Left cardiac atrium (tissue), 4 donors: ENCODE measurements around the gene RHBDD3. TPM values are rescaled to one million over a fixed set of nuclear protein-coding genes. Genes with fewer than 3 reads are reported as not detected.
A peak's percentile ranks its signal among the peaks of the same experiment; 100 is the strongest.

Source experiments
- ATAC-seq, 2 donors: fragments of 200-7000 bp; cut with Tn5 transposase; one replicate each; pipeline ENCODE4 v1.9.1; 2020; ENCODE audit warnings: mild to moderate bottlenecking in 2 of 2, moderate library complexity in 2 of 2
- DNase-seq: peaks from one replicate; pipeline ENCODE4 v3.0.0-alpha.2; 2020
- intact Hi-C, 2 donors: fragments of 100-400 bp; cut with DNase I; formaldehyde crosslinking; loops; one replicate each; pipeline versions ENCODE4 v1.14.1 to v1.15.1; 2022 to 2023
- total RNA-seq, 2 donors: library from RNA; stranded (reverse); fragmentation: NEBNext Ultra II Directional; extraction: Animal tissue kit (Norgen Biotek cat#: 25700); gene quantifications; one replicate each; pipeline ENCODE4 v1.2.1, GENCODE V29; 2021
- donor health status: DM: no; HTN: yes; CAD: no.
- donor health status: DM: no; HTN: yes; CAD: no; lungs with severe emphysema.
- donor health status: DM: yes; HTN: yes; CAD: no.
- donor health status: Dilated cardiomyopathy.

The RHBDD3 gene
- total RNA-seq, 2 donors from 2014 or later, result 15.6 to 19.0 TPM

- intact Hi-C loops, result loop anchor here in 1 of 2 donors (5.0 kb wide), 2 partner anchors 35 to 50 kb away; no protein-coding TSS in a partner anchor
- DNase-seq (no peak), ATAC-seq (no peak)
These were observed 39.9 kb upstream of the RHBDD3 start for GRCh38 chr22:29307596-29308147.

DNA sequence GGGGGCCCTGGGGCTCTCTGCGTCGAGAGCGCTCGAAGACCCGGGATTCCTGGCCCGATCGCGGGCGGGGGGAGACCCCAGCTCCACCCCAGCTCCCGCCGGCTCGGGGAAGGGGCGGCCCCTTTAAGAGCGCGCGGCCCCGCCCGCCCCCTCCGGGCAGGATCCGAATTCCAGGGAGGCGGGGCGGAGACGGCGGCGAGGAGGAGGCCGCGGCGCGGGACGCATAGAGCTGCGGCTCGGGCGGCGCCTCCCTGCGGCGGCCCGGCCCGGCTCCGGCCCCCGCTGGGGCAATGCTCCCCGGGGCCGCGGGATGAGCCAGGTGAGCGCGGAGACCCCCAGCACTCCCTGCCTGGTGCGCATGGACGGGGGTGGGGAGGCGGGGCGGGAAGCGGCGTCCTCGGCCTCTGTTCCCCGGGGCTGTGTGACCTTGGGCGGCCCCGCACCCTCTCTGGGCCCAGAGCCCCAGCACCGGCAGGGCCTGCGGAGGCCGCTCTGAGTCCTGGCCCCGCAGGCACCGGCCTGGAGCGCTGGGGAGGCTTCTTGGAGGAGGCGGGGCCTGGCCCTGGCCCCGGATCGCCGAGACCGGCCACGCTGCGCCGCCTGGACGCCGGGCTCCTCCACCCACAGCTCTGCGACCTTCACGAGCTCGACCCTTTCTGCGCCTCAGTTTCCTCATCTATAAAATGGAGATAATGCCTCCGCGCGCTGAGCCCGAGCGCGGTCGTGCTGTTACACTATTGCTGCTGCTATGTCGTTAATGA, 39.2 kb upstream of the RHBDD3 start:
- peak; percentile 74 to 81 for ATAC-seq
- DNase-seq, result peak; percentile 90
- intact Hi-C loops, result loop anchor here in 1 of 2 donors (5.0 kb wide), 2 partner anchors 35 to 50 kb away; no protein-coding TSS in a partner anchor

- ATAC-seq (peak; percentile 72 to 77), DNase-seq (peak; percentile 91)
- intact Hi-C loops, result loop anchor here in 1 of 2 donors (5.0 kb wide), 2 partner anchors 34 to 51 kb away; no protein-coding TSS in a partner anchor
These were observed 38.5 kb upstream of the RHBDD3 start, which contains the start of gene GAS2L1 for GRCh38 chr22:29306175-29306834. Gene GAS2L1 (plus strand): TSS chr22:29306650. CDS start chr22:29308106, 1,456 bp downstream.

GRCh38 chr22:29305836-29306174, 38.0 kb upstream of the RHBDD3 start:
- DNase-seq, result no peak
- no peak for ATAC-seq
- intact Hi-C loops, result loop anchor here in 1 of 2 donors (5.0 kb wide), 2 partner anchors 34 to 51 kb away; no protein-coding TSS in a partner anchor

DNA sequence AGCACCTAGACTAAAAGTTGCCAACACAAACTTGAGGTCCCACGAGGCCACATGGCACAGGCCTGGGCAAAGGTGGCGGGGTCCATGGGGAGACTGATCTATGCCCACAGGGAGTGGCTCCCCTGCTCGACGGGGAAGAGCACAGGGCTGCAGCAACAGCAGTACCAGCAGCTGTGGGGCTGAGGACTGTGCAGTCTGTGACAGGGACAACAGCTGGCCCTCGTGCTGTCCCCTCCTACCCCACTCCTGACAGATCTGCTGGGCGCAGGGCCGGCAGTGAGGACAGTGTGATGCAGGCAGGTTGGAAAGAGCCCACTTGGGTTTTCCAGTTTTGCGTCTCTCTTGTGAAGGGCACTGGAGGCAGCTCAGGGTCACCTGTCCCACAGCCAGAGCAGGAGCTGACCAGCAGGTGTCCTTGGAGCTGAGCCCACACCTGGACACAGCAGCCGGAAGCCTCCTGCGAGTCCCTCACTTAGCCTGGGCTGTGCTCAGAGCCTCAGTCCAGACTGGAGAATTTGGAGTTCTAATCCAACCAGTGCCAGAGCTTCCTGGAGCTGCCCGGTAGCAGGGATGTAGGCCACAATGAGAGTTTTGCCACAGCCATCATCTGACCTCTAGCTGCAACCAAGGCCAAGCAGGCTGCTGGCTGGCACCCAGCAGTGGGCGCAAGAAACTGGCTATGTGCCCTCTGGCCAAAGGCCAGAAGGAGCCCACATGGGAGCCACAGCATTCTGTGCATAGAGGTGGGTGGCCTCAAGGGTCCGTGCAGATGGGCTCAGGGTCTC, 35.1 kb upstream of the RHBDD3 start:
- no peak for DNase-seq
- ATAC-seq, result no peak
- intact Hi-C loops, result no loop called here

- intact Hi-C loops, result no loop called here
- DNase-seq (no peak), ATAC-seq (no peak)
These were observed 34.6 kb upstream of the RHBDD3 start for GRCh38 chr22:29302402-29302680.

DNA sequence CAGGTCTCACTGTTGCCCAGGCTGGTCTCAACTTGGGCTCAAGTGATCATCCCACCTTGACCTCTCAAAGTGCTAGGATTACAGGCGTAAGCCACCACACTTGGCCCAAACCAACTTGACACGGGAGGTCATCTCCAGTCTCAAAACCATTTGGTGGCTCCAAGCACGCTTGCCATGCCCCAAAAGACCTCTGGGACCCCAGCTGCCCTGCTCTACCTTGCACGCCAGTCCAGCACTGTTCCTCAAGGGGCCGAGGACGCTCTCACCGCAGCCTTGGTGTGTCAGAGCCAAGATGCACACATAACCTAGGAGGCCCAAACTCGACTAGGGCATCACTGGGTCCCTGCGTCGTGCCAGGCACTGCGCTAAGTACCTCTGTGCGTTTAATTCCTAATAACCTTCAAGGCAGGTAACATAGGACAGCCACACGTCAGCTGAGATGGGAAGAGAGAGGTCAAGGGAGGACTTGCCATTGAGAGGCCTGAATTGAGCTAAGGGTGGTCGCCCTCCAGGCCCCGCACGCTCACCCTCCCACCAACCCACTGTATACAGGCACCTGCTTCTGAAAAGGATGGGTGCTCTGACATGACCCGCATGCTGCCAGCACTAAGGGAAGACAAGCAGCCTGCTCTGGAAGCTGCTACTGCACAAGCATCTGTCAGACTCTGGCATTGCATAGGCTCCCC, 34.1 kb upstream of the RHBDD3 start:
- intact Hi-C loops, result no loop called here
- DNase-seq (no peak), ATAC-seq (no peak)

DNA sequence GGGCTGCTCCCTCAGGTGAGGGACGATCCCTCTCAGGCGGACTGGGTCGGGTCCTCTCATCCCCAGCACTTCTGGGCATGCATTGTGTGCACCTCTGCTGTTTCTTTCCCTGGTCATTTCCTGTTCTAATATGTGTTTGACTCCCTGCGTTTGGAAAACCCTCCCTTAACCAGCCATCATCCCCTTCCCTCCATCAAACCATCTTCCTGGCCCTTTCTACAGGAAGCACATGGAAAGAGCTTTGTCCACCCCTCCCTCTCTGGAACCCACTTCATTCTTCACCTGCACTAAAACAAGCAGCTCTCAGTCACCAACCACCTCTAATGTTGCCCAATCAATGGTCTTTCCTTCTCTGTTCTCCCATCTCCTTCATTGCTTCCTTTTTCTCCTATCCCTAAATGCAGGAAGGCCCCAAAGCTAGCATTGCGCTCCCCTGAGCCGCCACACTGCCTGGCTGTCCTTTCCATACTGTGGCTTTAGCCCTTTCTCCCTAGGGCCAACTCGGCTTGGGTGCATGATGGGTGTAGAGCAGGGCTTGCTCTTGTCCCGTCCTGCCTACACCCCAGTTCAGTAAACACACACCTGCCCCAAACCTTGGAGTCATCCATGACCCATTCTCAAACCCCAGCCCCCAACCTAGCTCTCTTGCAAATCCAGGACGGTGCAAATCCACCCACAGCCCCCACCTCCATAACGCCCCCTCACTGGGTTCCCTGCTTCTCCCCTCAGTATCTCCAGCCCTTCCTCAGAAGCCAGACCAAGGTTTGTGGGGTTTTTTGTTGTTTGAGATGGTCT, 33.2 kb upstream of the RHBDD3 start:
- no peak for DNase-seq
- no peak for ATAC-seq
- intact Hi-C loops, result no loop called here

DNA sequence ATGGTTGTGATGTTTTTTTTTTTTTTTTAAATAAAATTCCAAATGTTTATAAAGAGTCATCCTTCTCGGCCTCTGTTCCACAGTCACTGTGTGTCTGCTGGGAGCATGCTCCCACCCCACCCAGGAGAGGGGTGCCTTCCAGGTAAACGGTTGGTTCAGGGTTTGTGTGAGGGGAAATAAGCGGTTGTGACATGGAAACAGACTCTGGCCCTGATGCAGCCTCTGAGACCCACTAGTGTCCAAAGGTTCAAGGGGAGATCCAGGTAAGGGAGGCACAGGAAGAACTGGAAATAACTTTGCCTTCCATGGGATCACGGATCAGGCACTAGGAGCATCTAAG, 32.7 kb upstream of the RHBDD3 start:
- ATAC-seq (no peak), DNase-seq (no peak)
- intact Hi-C loops, result no loop called here

DNA sequence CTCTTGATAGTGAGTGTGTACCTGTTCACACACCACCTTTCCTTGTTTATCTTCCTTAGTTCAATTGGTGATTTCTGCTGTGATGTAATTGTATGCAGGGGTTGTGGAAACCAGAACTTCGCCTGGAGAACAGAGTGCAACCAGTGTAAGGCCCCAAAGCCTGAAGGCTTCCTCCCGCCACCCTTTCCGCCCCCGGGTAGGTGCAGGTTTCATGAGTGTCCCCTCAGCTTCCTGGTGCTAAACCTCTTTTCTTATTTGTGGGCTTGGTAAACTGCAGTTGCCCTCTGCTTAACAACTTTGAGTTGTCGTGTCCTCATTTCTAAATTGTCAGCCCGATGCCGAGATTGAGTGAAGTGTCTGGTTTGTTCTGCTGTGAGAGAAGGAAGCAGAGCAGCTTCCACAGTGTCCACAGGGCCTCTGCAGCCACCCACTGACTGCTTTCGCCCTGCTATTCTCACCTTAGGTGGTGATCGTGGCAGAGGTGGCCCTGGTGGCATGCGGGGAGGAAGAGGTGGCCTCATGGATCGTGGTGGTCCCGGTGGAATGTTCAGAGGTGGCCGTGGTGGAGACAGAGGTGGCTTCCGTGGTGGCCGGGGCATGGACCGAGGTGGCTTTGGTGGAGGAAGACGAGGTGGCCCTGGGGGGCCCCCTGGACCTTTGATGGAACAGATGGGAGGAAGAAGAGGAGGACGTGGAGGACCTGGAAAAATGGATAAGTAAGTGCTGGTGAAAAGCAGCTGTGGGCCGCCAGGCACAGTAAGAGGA, 31.5 kb upstream of the RHBDD3 start:
- ATAC-seq (no peak), DNase-seq (no peak)
- intact Hi-C loops, result no loop called here

- ATAC-seq, result no peak
- DNase-seq, result no peak
- intact Hi-C loops, result no loop called here
These were observed 30.9 kb upstream of the RHBDD3 start for GRCh38 chr22:29298641-29299040.

DNA sequence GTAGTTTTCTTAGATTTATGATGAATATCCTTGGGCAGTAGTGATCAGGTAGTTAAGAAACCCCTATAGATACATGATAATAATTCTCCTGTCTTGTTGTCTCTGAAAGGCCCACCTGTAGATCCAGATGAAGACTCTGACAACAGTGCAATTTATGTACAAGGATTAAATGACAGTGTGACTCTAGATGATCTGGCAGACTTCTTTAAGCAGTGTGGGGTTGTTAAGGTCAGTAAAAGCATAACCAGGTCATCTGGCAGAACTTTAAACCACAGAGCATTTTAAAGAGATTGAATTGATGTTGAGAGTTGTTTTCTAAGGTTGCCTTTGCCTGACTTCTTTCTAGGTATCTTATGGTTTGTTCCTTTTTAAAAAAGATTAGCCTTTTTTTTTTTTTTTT, 24.6 kb upstream of the RHBDD3 start:
- DNase-seq (no peak), ATAC-seq (no peak)
- intact Hi-C loops, result no loop called here

- DNase-seq (no peak), ATAC-seq (no peak)
- intact Hi-C loops, result no loop called here
These were observed 23.4 kb upstream of the RHBDD3 start for GRCh38 chr22:29291215-29291614.

DNA sequence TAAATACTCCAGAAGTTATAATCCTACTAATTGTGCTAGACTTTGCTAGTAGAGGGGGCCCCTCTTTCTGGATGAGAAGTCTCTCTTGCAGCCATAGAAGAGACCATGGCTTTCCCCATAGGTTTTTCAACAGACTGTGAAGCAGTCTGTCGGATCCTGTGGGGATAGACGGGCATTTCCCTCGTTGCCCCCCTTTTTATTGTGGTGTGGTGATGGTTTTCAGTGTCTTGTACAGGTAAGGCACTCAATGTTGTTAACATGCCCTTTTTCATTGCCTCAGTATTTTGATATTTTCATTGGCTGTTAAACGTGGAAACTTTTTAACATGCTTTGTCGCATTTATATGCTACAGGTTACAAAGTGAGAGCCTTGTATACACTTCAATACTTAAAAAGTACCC, 22.3 kb upstream of the RHBDD3 start:
- DNase-seq, result no peak
- intact Hi-C loops, result no loop called here
- ATAC-seq, result no peak

- intact Hi-C loops, result no loop called here
- ATAC-seq (no peak), DNase-seq (no peak)
These were observed 21.1 kb upstream of the RHBDD3 start for GRCh38 chr22:29288837-29289236.

GRCh38 chr22:29284196-29284595, 16.4 kb upstream of the RHBDD3 start:
- no peak for DNase-seq
- ATAC-seq, result no peak
- intact Hi-C loops, result no loop called here

DNA sequence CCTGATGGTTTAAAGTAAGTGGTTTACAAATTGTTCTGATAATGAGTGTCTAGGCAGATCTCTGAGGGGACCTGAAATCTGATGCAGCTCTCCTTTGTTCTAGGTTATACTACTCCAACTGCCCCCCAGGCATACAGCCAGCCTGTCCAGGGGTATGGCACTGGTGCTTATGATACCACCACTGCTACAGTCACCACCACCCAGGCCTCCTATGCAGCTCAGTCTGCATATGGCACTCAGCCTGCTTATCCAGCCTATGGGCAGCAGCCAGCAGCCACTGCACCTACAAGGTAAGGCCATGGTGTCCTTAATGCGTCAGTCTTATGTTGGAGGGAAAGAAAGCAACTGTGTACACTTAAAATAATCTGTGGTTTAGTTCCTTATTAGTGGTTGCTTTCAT, 10.1 kb upstream of the RHBDD3 start:
- ATAC-seq (no peak), DNase-seq (no peak)
- intact Hi-C loops, result no loop called here
